Stimulated activated CD4-positive, alpha-beta T cell treated with anti-CD3 and anti-CD28 coated beads, Interleukin-4, amount 100 ng/mL, for 24 hours (primary cell): ENCODE measurements around the gene VILL.
"Not testable (repeated sequence)": the region's sequence is repeated elsewhere in the genome, so short reads cannot be mapped to it uniquely, and the experiment has no call there.

Experiments used
- DNase-seq: peaks from one replicate; pipeline ENCODE4 v3.0.0-alpha.2; 2020

The VILL gene

GRCh38 chr3:38019658-38020341 lies 29.2 kb downstream of the VILL start:
- no peak for DNase-seq

- DNase-seq = no peak
These were observed 29.7 kb downstream of the VILL start for GRCh38 chr3:38020342-38020726.

- DNase-seq = no peak
These were observed 30.6 kb downstream of the VILL start for GRCh38 chr3:38021196-38021595.

GRCh38 chr3:38022301-38022700 lies 31.7 kb downstream of the VILL start:
- no peak for DNase-seq

- peak; percentile 4 for DNase-seq
These were observed 32.5 kb downstream of the VILL start for GRCh38 chr3:38022896-38023709.

- DNase-seq = no peak
These were observed 36.3 kb downstream of the VILL start for GRCh38 chr3:38026856-38027255.

- peak; percentile 3 for DNase-seq
These were observed 37.2 kb downstream of the VILL start for GRCh38 chr3:38027466-38028465.

- peak; percentile 3 for DNase-seq
These were observed 38.2 kb downstream of the VILL start for GRCh38 chr3:38028621-38029361.

GRCh38 chr3:38029400-38030125 lies 39.0 kb downstream of the VILL start, which contains the start of gene PLCD1:
PLCD1 (minus strand) TSS chr3:38029642; CDS start chr3:38029539, 103 bp downstream.
- peak; percentile 5 for DNase-seq

GRCh38 chr3:38030126-38031021 lies 39.8 kb downstream of the VILL start:
- no peak for DNase-seq

- peak; percentile 43 for DNase-seq
These were observed 40.7 kb downstream of the VILL start for GRCh38 chr3:38031022-38031994.

- no peak for DNase-seq
These were observed 41.8 kb downstream of the VILL start for GRCh38 chr3:38032328-38032865.

GRCh38 chr3:38033586-38033985 lies 43.0 kb downstream of the VILL start:
- not testable (repeated sequence) for DNase-seq

GRCh38 chr3:38034335-38034734 lies 43.7 kb downstream of the VILL start:
- not testable (repeated sequence) for DNase-seq

GRCh38 chr3:38036286-38036685 lies 45.7 kb downstream of the VILL start:
- no peak for DNase-seq

- no peak for DNase-seq
These were observed 46.3 kb downstream of the VILL start for GRCh38 chr3:38036906-38037305.

GRCh38 chr3:38038447-38038911 lies 47.9 kb downstream of the VILL start:
- no peak for DNase-seq

- DNase-seq = peak; percentile 80
These were observed 48.7 kb downstream of the VILL start, which contains the start of gene DLEC1 for GRCh38 chr3:38039101-38039898. DLEC1 (plus strand) TSS chr3:38039208; CDS start chr3:38039226, 18 bp downstream.
